ENCODE results near the gene TOGARAM2.

The TOGARAM2 gene

GRCh38 chr2:29096969-29097368 lies 115.9 kb downstream of the TOGARAM2 start:
- in situ Hi-C loops (cut with MboI; ENCODE audit: low sequenced_read_pairs, unreplicated experiment) = no loop called here
- no peak for DNase-seq (ENCODE audit: low spot score)
- no peak for TF ChIP-seq CTCF (IDR thresholded peaks at IDR 0.05; ENCODE audit: borderline replicate concordance, control extremely low read depth, extremely low read depth, insufficient read depth, missing control alignments)

GRCh38 chr2:29097569-29097968 lies 116.5 kb downstream of the TOGARAM2 start:
- in situ Hi-C loops (cut with MboI; ENCODE audit: low sequenced_read_pairs, unreplicated experiment) = no loop called here
- DNase-seq (ENCODE audit: low spot score) = no peak

GRCh38 chr2:29100564-29100963 lies 119.5 kb downstream of the TOGARAM2 start:
- no peak for DNase-seq (ENCODE audit: low spot score)
- no peak for TF ChIP-seq CTCF (IDR thresholded peaks at IDR 0.05; ENCODE audit: borderline replicate concordance, control extremely low read depth, extremely low read depth, insufficient read depth, missing control alignments)
- in situ Hi-C loops (cut with MboI; ENCODE audit: low sequenced_read_pairs, unreplicated experiment) = no loop called here

More at GRCh38 chr2:29097569-29097968, 116.5 kb downstream of the TOGARAM2 start:
- no peak for TF ChIP-seq CTCF (IDR thresholded peaks at IDR 0.05; ENCODE audit: borderline replicate concordance, control extremely low read depth, extremely low read depth, insufficient read depth, missing control alignments)

All from GM13976 (cell line).